Measurements from ENCODE around the gene FUNDC2. TPM values are rescaled to one million over a fixed set of nuclear protein-coding genes. Genes with fewer than 3 reads are reported as not detected.

Gene FUNDC2
- total RNA-seq, 2 experiments from 2014 or later = 83.7 to 86.9 TPM

GRCh38 chrX:155026420-155026726 is 271 bp upstream of the FUNDC2 start:
- CTCF ChIA-PET = interaction anchor here (0.9 to 1.3 kb wide), 3 partner anchors 13 to 31 kb away, joined by 3 read pairs; no protein-coding TSS in a partner anchor
- no peak for ATAC-seq
- POLR2A ChIA-PET = interaction anchor here (1.0 kb wide), 1 partner anchor 606 kb away, joined by 4 read pairs; no protein-coding TSS in a partner anchor
- peak overlapping the region; percentile 60 for H3K27ac Mint-ChIP-seq
- no peak for DNase-seq
- intact Hi-C loops (cut with DNase I, micrococcal nuclease) = loop anchor here (1.0 to 10.0 kb wide), 8 partner anchors 30 to 854 kb away; partner anchors contain the start of genes BRCC3 (in 1 of the 2), CMC4 (in 1 of the 2), MPP1 (in 1 of the 2) and MTCP1 (in 1 of the 2)
- H3K4me1 Mint-ChIP-seq = peaks cover 18% of the 10 kb centered on the region
- peak overlapping the region; percentile 86 for H3K4me3 Mint-ChIP-seq
- H3K36me3 Mint-ChIP-seq (ENCODE audit: low read depth) = peaks cover 2% of the 10 kb centered on the region
- H3K27me3 Mint-ChIP-seq = no peaks in the 10 kb centered on the region
- H3K9me3 Mint-ChIP-seq (ENCODE audit: low read depth) = no peaks in the 10 kb centered on the region

- intact Hi-C loops (cut with DNase I, micrococcal nuclease) = loop anchor here (1.0 to 10.0 kb wide), 8 partner anchors 29 to 853 kb away; partner anchors contain the start of genes BRCC3 (in 2 of the 2), CMC4 (in 2 of the 2), MTCP1 (in 2 of the 2) and MPP1 (in 1 of the 2)
- CTCF ChIA-PET = interaction anchor here (1.1 to 1.3 kb wide), 3 partner anchors 21 to 110 kb away, joined by 3 to 5 read pairs (median 3); no protein-coding TSS in a partner anchor
- POLR2A ChIA-PET = no interaction called here
- H3K4me1 Mint-ChIP-seq = peaks cover 21% of the 10 kb centered on the region
- peak overlapping the region; percentile 93 for H3K27ac Mint-ChIP-seq
- no peaks in the 10 kb centered on the region for H3K27me3 Mint-ChIP-seq
- peak; percentile 47 for ATAC-seq
- peak; percentile 22 for DNase-seq
- no peaks in the 10 kb centered on the region for H3K9me3 Mint-ChIP-seq (ENCODE audit: low read depth)
- H3K4me3 Mint-ChIP-seq = peak overlapping the region; percentile 86
- H3K36me3 Mint-ChIP-seq (ENCODE audit: low read depth) = peaks cover 2% of the 10 kb centered on the region
Measured at GRCh38 chrX:155027509-155028066, 944 bp downstream of the FUNDC2 start.

- ChIA-PET POLR2A (no interaction called here), CTCF (interaction anchor here (1.1 kb wide), 1 partner anchor 111 kb away, joined by 5 read pairs; no protein-coding TSS in a partner anchor)
- Mint-ChIP-seq H3K27me3 (no peaks in the 10 kb centered on the region), H3K4me3 (peak overlapping the region; percentile 86), H3K9me3 (ENCODE audit: low read depth) (no peaks in the 10 kb centered on the region), H3K36me3 (ENCODE audit: low read depth) (peaks cover 2% of the 10 kb centered on the region), H3K4me1 (peaks cover 21% of the 10 kb centered on the region), H3K27ac (peak overlapping the region; percentile 93)
- peak; percentile 6 for DNase-seq
- intact Hi-C loops (cut with DNase I, micrococcal nuclease) = loop anchor here (5.0 to 10.0 kb wide), 4 partner anchors 44 to 234 kb away; partner anchors contain the start of genes BRCC3 (in 1 of the 2), CMC4 (in 1 of the 2), MPP1 (in 1 of the 2) and MTCP1 (in 1 of the 2)
- peak; percentile 5 for ATAC-seq
Measured at GRCh38 chrX:155028129-155028528, 1.5 kb downstream of the FUNDC2 start.

- Mint-ChIP-seq H3K36me3 (ENCODE audit: low read depth) (peaks cover 4% of the 10 kb centered on the region), H3K4me1 (peaks cover 23% of the 10 kb centered on the region), H3K4me3 (peak overlapping the region; percentile 86), H3K27ac (peak overlapping the region; percentile 78), H3K27me3 (no peaks in the 10 kb centered on the region), H3K9me3 (ENCODE audit: low read depth) (no peaks in the 10 kb centered on the region)
- DNase-seq (no peak), ATAC-seq (no peak)
- intact Hi-C loops (cut with DNase I, micrococcal nuclease) = loop anchor here (5.0 to 10.0 kb wide), 4 partner anchors 43 to 233 kb away; partner anchors contain the start of genes BRCC3 (in 1 of the 2), CMC4 (in 1 of the 2), MPP1 (in 1 of the 2) and MTCP1 (in 1 of the 2)
- ChIA-PET CTCF (interaction anchor here (1.1 kb wide), 1 partner anchor 111 kb away, joined by 5 read pairs; no protein-coding TSS in a partner anchor), POLR2A (no interaction called here)
Measured at GRCh38 chrX:155028877-155029291, 2.2 kb downstream of the FUNDC2 start.

- no peak overlapping the region for H3K4me3 Mint-ChIP-seq
- ChIA-PET CTCF (no interaction called here), POLR2A (no interaction called here)
- peaks cover 21% of the 10 kb centered on the region for H3K36me3 Mint-ChIP-seq (ENCODE audit: low read depth)
- H3K4me1 Mint-ChIP-seq = peaks cover 23% of the 10 kb centered on the region
- H3K27me3 Mint-ChIP-seq = no peaks in the 10 kb centered on the region
- peaks cover 3% of the 10 kb centered on the region for H3K9me3 Mint-ChIP-seq (ENCODE audit: low read depth)
- ATAC-seq (no peak), DNase-seq (no peak)
- H3K27ac Mint-ChIP-seq = no peak overlapping the region
- intact Hi-C loops (cut with DNase I, micrococcal nuclease) = no loop called here
Measured at GRCh38 chrX:155031657-155032056, 5.0 kb downstream of the FUNDC2 start.

DNA sequence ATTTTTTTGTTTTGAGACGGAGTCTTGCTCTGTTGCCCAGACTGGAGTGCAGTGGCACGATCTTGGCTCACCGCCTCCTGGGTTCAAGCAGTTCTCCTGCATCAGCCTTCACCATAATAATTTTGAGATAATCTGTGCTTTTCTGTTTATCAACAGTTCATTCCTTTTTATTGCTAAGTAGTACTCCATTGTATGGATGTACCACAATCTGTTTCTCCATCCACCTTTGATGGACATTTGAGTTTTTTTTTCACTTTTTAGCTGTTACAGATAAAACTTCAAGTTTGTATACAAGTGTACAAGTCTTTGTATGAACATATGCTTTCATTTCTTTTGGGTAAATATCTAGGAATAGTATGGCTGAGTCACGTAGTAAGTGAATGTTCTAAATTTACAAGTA is 9.0 kb downstream of the FUNDC2 start:
- peaks cover 22% of the 10 kb centered on the region for H3K4me1 Mint-ChIP-seq
- H3K27ac Mint-ChIP-seq = no peak overlapping the region
- ChIA-PET CTCF (no interaction called here), POLR2A (no interaction called here)
- ATAC-seq = no peak
- no peak overlapping the region for H3K4me3 Mint-ChIP-seq
- no peaks in the 10 kb centered on the region for H3K27me3 Mint-ChIP-seq
- intact Hi-C loops (cut with DNase I, micrococcal nuclease) = no loop called here
- no peak for DNase-seq
- H3K9me3 Mint-ChIP-seq (ENCODE audit: low read depth) = peaks cover 3% of the 10 kb centered on the region
- peaks cover 34% of the 10 kb centered on the region for H3K36me3 Mint-ChIP-seq (ENCODE audit: low read depth)

GRCh38 chrX:155046129-155046810 is 19.6 kb downstream of the FUNDC2 start:
- Mint-ChIP-seq H3K4me3 (no peak overlapping the region), H3K9me3 (ENCODE audit: low read depth) (no peaks in the 10 kb centered on the region), H3K27ac (no peak overlapping the region), H3K4me1 (peaks cover 35% of the 10 kb centered on the region), H3K27me3 (no peaks in the 10 kb centered on the region), H3K36me3 (ENCODE audit: low read depth) (peaks cover 10% of the 10 kb centered on the region)
- POLR2A ChIA-PET = no interaction called here
- no peak for ATAC-seq
- CTCF ChIA-PET = interaction anchor here (0.8 to 2.3 kb wide), 4 partner anchors 11 to 171 kb away, joined by 3 to 13 read pairs (median 4); no protein-coding TSS in a partner anchor
- intact Hi-C loops (cut with DNase I, micrococcal nuclease) = no loop called here
- DNase-seq = no peak

DNA sequence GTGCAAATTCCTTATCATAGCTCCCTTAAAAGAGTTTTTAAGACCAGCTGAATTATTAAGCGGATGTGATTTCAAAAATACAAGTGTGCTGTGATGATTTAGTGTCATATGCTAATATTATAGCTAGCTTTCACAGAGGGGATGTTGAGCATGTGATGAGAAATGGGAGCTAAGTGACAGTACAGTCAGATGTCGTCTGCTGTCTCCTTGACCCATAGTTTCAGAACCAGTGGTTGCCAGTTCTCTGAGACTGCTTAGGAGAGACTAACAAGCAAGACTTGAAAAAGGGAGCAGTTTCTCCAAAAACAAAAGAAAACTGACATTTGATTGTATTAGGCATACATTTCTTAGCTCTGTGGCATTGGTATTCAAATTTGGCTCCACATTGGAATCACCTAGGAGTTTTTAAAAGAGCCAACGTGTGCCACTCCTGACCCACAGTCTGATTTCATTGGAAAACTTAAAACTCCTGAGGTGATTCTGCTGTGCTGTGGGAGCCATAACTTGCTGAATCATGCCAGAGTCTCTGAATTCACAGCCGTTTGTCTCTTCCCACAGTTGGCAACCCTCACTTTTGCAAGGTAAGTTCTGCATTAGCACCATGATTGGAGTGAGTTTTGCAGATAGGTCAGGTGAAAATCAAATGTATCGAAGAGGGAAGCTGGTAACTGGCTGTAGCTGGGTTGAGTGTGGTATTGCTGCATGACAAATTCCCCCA is 20.3 kb downstream of the FUNDC2 start:
- POLR2A ChIA-PET = no interaction called here
- CTCF ChIA-PET = interaction anchor here (0.7 to 2.3 kb wide), 5 partner anchors 10 to 170 kb away, joined by 3 to 13 read pairs (median 3); no protein-coding TSS in a partner anchor
- ATAC-seq = no peak

DNA sequence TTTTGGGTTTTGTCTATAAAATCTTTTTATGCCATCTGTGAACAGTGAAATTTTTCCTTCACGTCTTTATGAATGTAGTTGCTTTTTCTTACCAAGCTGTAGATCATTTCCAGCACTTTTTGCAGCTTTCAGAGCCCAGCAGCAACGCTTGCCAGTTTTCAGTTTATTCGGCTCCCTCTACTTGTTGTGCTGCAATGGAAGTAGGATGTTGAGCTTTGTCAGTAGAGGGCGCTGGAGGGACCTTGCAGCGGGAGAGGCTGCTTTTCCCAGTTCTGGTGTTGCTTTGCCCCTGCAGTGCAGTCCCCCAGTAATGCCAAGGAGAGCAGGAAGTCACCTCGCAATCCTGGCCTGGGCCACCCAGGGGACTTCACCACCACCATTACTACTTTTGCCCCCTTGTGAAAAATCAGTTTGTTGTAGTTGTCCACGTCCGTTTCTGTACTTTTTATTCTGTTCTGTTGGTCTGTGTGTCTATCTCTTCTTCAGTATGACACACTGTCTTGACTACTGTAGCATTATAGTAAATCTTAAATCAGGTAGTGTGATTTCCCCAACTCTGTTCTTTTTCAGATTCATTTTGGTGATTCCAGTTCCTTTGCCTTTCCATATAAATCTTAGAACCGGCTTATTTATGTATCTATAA is 22.5 kb downstream of the FUNDC2 start:
- H3K27me3 Mint-ChIP-seq = no peaks in the 10 kb centered on the region
- H3K4me3 Mint-ChIP-seq = no peak overlapping the region
- peak; percentile 69 for DNase-seq
- no peaks in the 10 kb centered on the region for H3K9me3 Mint-ChIP-seq (ENCODE audit: low read depth)
- H3K36me3 Mint-ChIP-seq (ENCODE audit: low read depth) = peaks cover 23% of the 10 kb centered on the region
- POLR2A ChIA-PET = no interaction called here
- intact Hi-C loops (cut with DNase I, micrococcal nuclease) = no loop called here
- H3K4me1 Mint-ChIP-seq = peaks cover 45% of the 10 kb centered on the region
- H3K27ac Mint-ChIP-seq = peak overlapping the region; percentile 61
- peak; percentile 60 for ATAC-seq
- CTCF ChIA-PET = interaction anchor here (0.7 to 1.8 kb wide), 8 partner anchors 10 to 131 kb away, joined by 3 to 5 read pairs (median 4); partner anchors contain the start of gene FUNDC2

More for the DNA sequence above, 20.3 kb downstream of the FUNDC2 start:
- Mint-ChIP-seq H3K27me3 (no peaks in the 10 kb centered on the region), H3K27ac (no peak overlapping the region), H3K9me3 (ENCODE audit: low read depth) (no peaks in the 10 kb centered on the region), H3K4me3 (no peak overlapping the region), H3K4me1 (peaks cover 39% of the 10 kb centered on the region), H3K36me3 (ENCODE audit: low read depth) (peaks cover 15% of the 10 kb centered on the region)
- intact Hi-C loops (cut with DNase I, micrococcal nuclease) = no loop called here
- no peak for DNase-seq

GRCh38 chrX:155052738-155053498 is 26.3 kb downstream of the FUNDC2 start:
- ChIA-PET CTCF (no interaction called here), POLR2A (no interaction called here)
- intact Hi-C loops (cut with DNase I, micrococcal nuclease) = no loop called here
- Mint-ChIP-seq H3K4me1 (peaks cover 62% of the 10 kb centered on the region), H3K27me3 (no peaks in the 10 kb centered on the region), H3K36me3 (ENCODE audit: low read depth) (peaks cover 22% of the 10 kb centered on the region), H3K9me3 (ENCODE audit: low read depth) (no peaks in the 10 kb centered on the region), H3K4me3 (no peak overlapping the region), H3K27ac (no peak overlapping the region)
- ATAC-seq = no peak
- DNase-seq = no peak

Data from activated CD4-positive, alpha-beta T cell treated with anti-CD3 and anti-CD28 coated beads for 36 hours (primary cell).